GM21360 (cell line): ENCODE results near the gene AGAP1.
"Not testable (repeated sequence)": the region's sequence is repeated elsewhere in the genome, so short reads cannot be mapped to it uniquely, and the experiment has no call there.

ENCODE experiments used
- ATAC-seq: cut with Tn5 transposase; IDR thresholded peaks from one replicate; pipeline ENCODE4 v1.9.1; 2021; ENCODE audit warnings: mild to moderate bottlenecking, moderate library complexity; ENCODE audit not compliant: unreplicated experiment

AGAP1 gene

GRCh38 chr2:235583925-235584637 is 90.2 kb downstream of the AGAP1 start:
- no peak for ATAC-seq

GRCh38 chr2:235584638-235585007 is 90.8 kb downstream of the AGAP1 start:
- ATAC-seq = no peak

GRCh38 chr2:235587202-235587601 is 93.4 kb downstream of the AGAP1 start:
- no peak for ATAC-seq

- no peak for ATAC-seq
Observed at GRCh38 chr2:235588750-235589149, 94.9 kb downstream of the AGAP1 start.

GRCh38 chr2:235591231-235591730 is 97.4 kb downstream of the AGAP1 start:
- no peak for ATAC-seq

- no peak for ATAC-seq
Observed at GRCh38 chr2:235591921-235592320, 98.1 kb downstream of the AGAP1 start.

GRCh38 chr2:235592430-235592829 is 98.6 kb downstream of the AGAP1 start:
- no peak for ATAC-seq

- no peak for ATAC-seq
Observed at GRCh38 chr2:235592836-235593235, 99.0 kb downstream of the AGAP1 start.

GRCh38 chr2:235594041-235594440 is 100.2 kb downstream of the AGAP1 start:
- ATAC-seq = no peak

- no peak for ATAC-seq
Observed at GRCh38 chr2:235594964-235595363, 101.1 kb downstream of the AGAP1 start.

GRCh38 chr2:235595422-235596010 is 101.7 kb downstream of the AGAP1 start:
- ATAC-seq = no peak

- no peak for ATAC-seq
Observed at GRCh38 chr2:235596272-235596671, 102.4 kb downstream of the AGAP1 start.

- no peak for ATAC-seq
Observed at GRCh38 chr2:235597081-235597615, 103.3 kb downstream of the AGAP1 start.

- ATAC-seq = no peak
Observed at GRCh38 chr2:235598026-235598425, 104.2 kb downstream of the AGAP1 start.

- no peak for ATAC-seq
Observed at GRCh38 chr2:235598532-235599531, 105.0 kb downstream of the AGAP1 start.

- ATAC-seq = no peak
Observed at GRCh38 chr2:235599596-235600338, 105.9 kb downstream of the AGAP1 start.

- no peak for ATAC-seq
Observed at GRCh38 chr2:235600406-235600805, 106.6 kb downstream of the AGAP1 start.

GRCh38 chr2:235600926-235601325 is 107.1 kb downstream of the AGAP1 start:
- ATAC-seq = no peak

- no peak for ATAC-seq
Observed at GRCh38 chr2:235601960-235602704, 108.3 kb downstream of the AGAP1 start.

- ATAC-seq = not testable (repeated sequence)
Observed at GRCh38 chr2:235602971-235603370, 109.1 kb downstream of the AGAP1 start.
